Measurements from ENCODE around the gene KCNH5.

KCNH5 gene

GRCh38 chr14:62943202-62943601 is 102.1 kb downstream of the KCNH5 start:
- Mint-ChIP-seq H3K9me3 (no peaks in the 10 kb centered on the region), H3K4me1 (no peaks in the 10 kb centered on the region), H3K27me3 (no peaks in the 10 kb centered on the region), H3K27ac (no peak overlapping the region), H3K4me3 (no peak overlapping the region)
- no peak for ATAC-seq
- no peak for DNase-seq

GRCh38 chr14:62939970-62940369 is 105.3 kb downstream of the KCNH5 start:
- Mint-ChIP-seq H3K27me3 (no peaks in the 10 kb centered on the region), H3K27ac (no peak overlapping the region), H3K9me3 (peaks cover 0 to 8% of the 10 kb centered on the region in 2 donors), H3K4me3 (no peak overlapping the region), H3K4me1 (no peaks in the 10 kb centered on the region)
- ATAC-seq (no peak), DNase-seq (no peak)

GRCh38 chr14:62938778-62939177 is 106.5 kb downstream of the KCNH5 start:
- DNase-seq (no peak), ATAC-seq (no peak)
- Mint-ChIP-seq H3K9me3 (peaks cover 0 to 8% of the 10 kb centered on the region in 2 donors), H3K27ac (no peak overlapping the region), H3K4me3 (no peak overlapping the region), H3K4me1 (no peaks in the 10 kb centered on the region), H3K27me3 (no peaks in the 10 kb centered on the region)

DNA sequence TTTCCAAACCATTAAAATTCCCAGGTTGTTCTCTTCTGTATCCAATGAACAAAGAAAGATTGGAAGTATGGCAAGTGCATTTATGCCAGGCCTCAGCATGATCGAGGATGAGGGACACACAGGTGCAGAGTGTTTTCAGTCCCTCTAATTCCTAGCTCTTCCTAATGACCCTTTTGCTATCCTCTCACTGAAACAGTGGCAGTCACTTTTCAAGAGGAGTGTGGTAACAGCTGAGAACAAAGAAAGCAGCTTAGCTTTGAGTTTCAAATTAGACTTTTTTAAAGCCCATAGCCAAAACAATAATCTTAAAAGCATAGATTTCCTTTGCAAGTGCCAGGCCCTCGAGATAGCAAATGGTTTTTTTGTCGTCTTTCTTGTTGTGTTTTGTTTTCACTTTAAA is 110.8 kb downstream of the KCNH5 start:
- no peak overlapping the region for H3K27ac Mint-ChIP-seq
- peaks cover 2 to 9% of the 10 kb centered on the region in 2 donors for H3K9me3 Mint-ChIP-seq
- no peaks in the 10 kb centered on the region for H3K27me3 Mint-ChIP-seq
- no peak for ATAC-seq
- DNase-seq = no peak
- no peaks in the 10 kb centered on the region for H3K4me1 Mint-ChIP-seq
- H3K4me3 Mint-ChIP-seq = no peak overlapping the region

GRCh38 chr14:62921466-62921865 is 123.8 kb downstream of the KCNH5 start:
- no peaks in the 10 kb centered on the region for H3K27me3 Mint-ChIP-seq
- no peaks in the 10 kb centered on the region for H3K4me1 Mint-ChIP-seq
- no peak overlapping the region for H3K27ac Mint-ChIP-seq
- peaks cover 0 to 4% of the 10 kb centered on the region in 2 donors for H3K9me3 Mint-ChIP-seq
- H3K4me3 Mint-ChIP-seq = no peak overlapping the region
- DNase-seq = no peak
- ATAC-seq = no peak

DNA sequence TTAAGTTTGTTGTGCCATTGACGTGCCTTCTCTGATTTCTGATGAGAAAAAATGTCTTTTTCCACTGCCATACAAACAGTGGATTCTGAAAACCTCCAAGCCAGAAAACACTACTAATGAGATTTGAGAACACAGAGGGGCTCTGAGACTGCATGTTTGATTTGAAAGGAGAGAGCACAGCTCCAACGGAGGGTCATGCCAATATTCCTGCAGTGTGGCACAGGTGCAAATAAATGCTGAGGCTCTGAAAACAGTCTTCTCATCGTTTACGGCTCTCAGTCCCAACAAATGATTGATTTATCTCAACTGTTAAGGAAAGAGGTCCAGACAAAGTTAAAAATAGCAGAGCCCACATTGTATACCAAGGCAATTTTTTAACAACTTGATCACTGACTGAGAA is 128.7 kb downstream of the KCNH5 start:
- Mint-ChIP-seq H3K9me3 (no peaks in the 10 kb centered on the region), H3K4me1 (no peaks in the 10 kb centered on the region), H3K27ac (no peak overlapping the region), H3K4me3 (no peak overlapping the region), H3K27me3 (no peaks in the 10 kb centered on the region)
- no peak for DNase-seq
- no peak for ATAC-seq

GRCh38 chr14:62914873-62915272 is 130.4 kb downstream of the KCNH5 start:
- Mint-ChIP-seq H3K9me3 (no peaks in the 10 kb centered on the region), H3K27me3 (no peaks in the 10 kb centered on the region), H3K4me1 (no peaks in the 10 kb centered on the region), H3K27ac (no peak overlapping the region), H3K4me3 (no peak overlapping the region)
- no peak for DNase-seq
- no peak for ATAC-seq

GRCh38 chr14:62914025-62914424 is 131.2 kb downstream of the KCNH5 start:
- no peak overlapping the region for H3K27ac Mint-ChIP-seq

DNA sequence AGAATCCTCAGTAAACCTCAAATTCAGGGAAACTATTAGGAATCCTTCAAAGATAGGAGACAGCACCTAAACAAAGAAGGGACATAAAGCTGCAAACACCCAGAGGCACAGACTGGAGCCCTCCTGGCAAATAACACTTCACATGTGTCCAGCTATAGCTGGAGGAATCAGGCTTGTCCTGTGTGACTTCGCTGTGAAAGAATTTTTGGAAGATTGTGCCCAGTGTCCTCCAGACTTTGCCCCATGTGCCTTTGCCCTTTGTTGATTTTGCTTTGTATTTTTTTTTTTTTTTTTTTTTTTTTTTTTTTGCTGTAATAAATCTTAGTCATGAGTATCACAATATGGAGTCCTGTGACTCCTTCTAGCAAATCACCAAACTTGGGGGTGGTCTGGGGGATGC is 136.8 kb downstream of the KCNH5 start:
- ATAC-seq (no peak), DNase-seq (no peak)
- Mint-ChIP-seq H3K9me3 (peaks cover 0 to 5% of the 10 kb centered on the region in 2 donors), H3K4me1 (no peaks in the 10 kb centered on the region), H3K27me3 (no peaks in the 10 kb centered on the region), H3K27ac (no peak overlapping the region), H3K4me3 (no peak overlapping the region)

More at GRCh38 chr14:62914025-62914424, 131.2 kb downstream of the KCNH5 start:
- ATAC-seq = no peak
- DNase-seq = no peak
- no peaks in the 10 kb centered on the region for H3K27me3 Mint-ChIP-seq
- peaks cover 0 to 5% of the 10 kb centered on the region in 2 donors for H3K9me3 Mint-ChIP-seq
- H3K4me1 Mint-ChIP-seq = no peaks in the 10 kb centered on the region
- no peak overlapping the region for H3K4me3 Mint-ChIP-seq

DNA sequence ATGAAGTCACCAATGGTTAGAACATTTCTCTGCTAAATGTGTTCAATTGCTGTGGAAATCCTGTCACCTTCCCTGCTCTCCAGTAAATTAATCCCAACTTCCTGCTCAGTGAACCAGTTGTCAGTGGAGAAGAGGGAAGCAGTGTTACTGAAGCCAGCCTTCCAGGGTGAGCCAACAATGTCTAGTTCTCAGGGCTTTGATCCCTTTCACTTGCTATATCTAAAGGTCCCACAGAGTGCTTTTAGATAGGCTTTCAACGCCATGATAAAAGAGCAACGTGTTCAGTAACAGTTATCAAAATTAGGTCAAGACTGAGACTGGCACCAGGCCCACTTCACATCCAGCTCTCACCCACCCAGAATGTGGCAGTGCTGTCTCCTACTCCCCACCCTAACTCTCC is 139.7 kb downstream of the KCNH5 start:
- peaks cover 3 to 9% of the 10 kb centered on the region in 2 donors for H3K9me3 Mint-ChIP-seq

GRCh38 chr14:62897771-62898170 is 147.5 kb downstream of the KCNH5 start:
- ATAC-seq (no peak), DNase-seq (no peak)
- Mint-ChIP-seq H3K4me3 (no peak overlapping the region), H3K9me3 (peaks cover 0 to 11% of the 10 kb centered on the region in 2 donors), H3K27ac (no peak overlapping the region), H3K4me1 (no peaks in the 10 kb centered on the region), H3K27me3 (no peaks in the 10 kb centered on the region)

More for the DNA sequence above, 139.7 kb downstream of the KCNH5 start:
- no peak for ATAC-seq
- H3K27ac Mint-ChIP-seq = no peak overlapping the region
- H3K4me1 Mint-ChIP-seq = no peaks in the 10 kb centered on the region
- no peak for DNase-seq
- no peaks in the 10 kb centered on the region for H3K27me3 Mint-ChIP-seq
- H3K4me3 Mint-ChIP-seq = no peak overlapping the region

DNA sequence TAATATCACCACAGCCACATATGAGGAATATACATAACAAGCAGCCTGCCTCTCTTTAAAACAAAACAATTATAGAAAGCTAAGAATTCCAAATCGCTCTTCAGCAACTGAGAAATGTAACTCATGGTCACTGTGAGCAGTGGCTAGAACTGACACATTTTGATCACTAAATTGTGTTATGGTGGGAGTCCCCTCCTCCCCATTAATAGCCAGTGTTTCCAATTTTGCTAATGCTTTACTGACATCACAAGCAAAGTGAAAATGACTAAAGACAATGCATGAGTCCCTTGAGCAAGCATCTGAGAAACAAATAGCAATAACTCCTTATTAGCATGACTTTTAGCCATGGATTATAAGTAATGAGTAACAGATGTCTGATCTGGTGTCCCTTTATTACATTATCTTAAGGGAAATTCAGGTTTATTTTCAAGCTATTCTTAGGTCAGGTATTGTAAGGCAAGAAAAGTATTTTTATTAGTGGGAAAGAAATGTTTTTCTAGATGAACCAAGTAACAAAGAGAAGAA is 148.3 kb downstream of the KCNH5 start:
- Mint-ChIP-seq H3K9me3 (peaks cover 0 to 12% of the 10 kb centered on the region in 2 donors), H3K27ac (no peak overlapping the region), H3K4me1 (no peaks in the 10 kb centered on the region), H3K4me3 (no peak overlapping the region), H3K27me3 (no peaks in the 10 kb centered on the region)
- no peak for ATAC-seq
- no peak for DNase-seq

DNA sequence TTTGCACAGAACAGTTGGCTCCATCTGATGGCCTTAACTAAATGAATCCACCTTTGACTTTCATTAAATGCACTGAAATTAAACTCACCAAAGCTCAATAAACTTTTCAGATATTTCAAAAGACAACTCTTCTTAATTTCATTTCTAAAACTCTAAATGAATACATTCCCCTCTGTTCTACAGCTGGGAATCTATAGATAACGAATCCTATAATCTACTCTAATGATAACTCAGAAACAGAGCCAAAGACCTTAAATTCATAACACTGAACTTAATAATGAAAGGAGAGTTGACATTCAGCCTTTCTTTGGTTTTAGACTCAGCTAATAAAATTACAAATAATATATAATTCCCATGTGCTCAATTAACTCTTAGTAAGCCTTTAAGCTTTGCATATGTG is 150.5 kb downstream of the KCNH5 start:
- no peak overlapping the region for H3K4me3 Mint-ChIP-seq
- ATAC-seq (no peak), DNase-seq (no peak)
- H3K4me1 Mint-ChIP-seq = no peaks in the 10 kb centered on the region
- no peaks in the 10 kb centered on the region for H3K27me3 Mint-ChIP-seq
- peaks cover 0 to 6% of the 10 kb centered on the region in 2 donors for H3K9me3 Mint-ChIP-seq
- no peak overlapping the region for H3K27ac Mint-ChIP-seq

- DNase-seq (no peak), ATAC-seq (no peak)
- Mint-ChIP-seq H3K27me3 (no peaks in the 10 kb centered on the region), H3K4me1 (no peaks in the 10 kb centered on the region), H3K4me3 (no peak overlapping the region), H3K9me3 (peaks cover 0 to 12% of the 10 kb centered on the region in 2 donors), H3K27ac (no peak overlapping the region)
Observed at GRCh38 chr14:62889364-62889763, 155.9 kb downstream of the KCNH5 start.

- H3K27me3 Mint-ChIP-seq = no peaks in the 10 kb centered on the region
- no peak for DNase-seq
- ATAC-seq = no peak
- peaks cover 0 to 5% of the 10 kb centered on the region in 2 donors for H3K9me3 Mint-ChIP-seq
- no peak overlapping the region for H3K27ac Mint-ChIP-seq
- H3K4me3 Mint-ChIP-seq = no peak overlapping the region
- no peaks in the 10 kb centered on the region for H3K4me1 Mint-ChIP-seq
Observed at GRCh38 chr14:62886461-62886860, 158.8 kb downstream of the KCNH5 start.

- Mint-ChIP-seq H3K27ac (no peak overlapping the region), H3K4me1 (no peaks in the 10 kb centered on the region), H3K27me3 (no peaks in the 10 kb centered on the region), H3K9me3 (peaks cover 0 to 5% of the 10 kb centered on the region in 2 donors), H3K4me3 (no peak overlapping the region)
- DNase-seq (no peak), ATAC-seq (no peak)
Observed at GRCh38 chr14:62885451-62885850, 159.8 kb downstream of the KCNH5 start.

GRCh38 chr14:62882967-62883366 is 162.3 kb downstream of the KCNH5 start:
- no peaks in the 10 kb centered on the region for H3K4me1 Mint-ChIP-seq
- no peaks in the 10 kb centered on the region for H3K9me3 Mint-ChIP-seq
- ATAC-seq (no peak), DNase-seq (no peak)
- H3K27ac Mint-ChIP-seq = no peak overlapping the region
- no peak overlapping the region for H3K4me3 Mint-ChIP-seq
- H3K27me3 Mint-ChIP-seq = no peaks in the 10 kb centered on the region
